Brain microvascular endothelial cell (primary cell): ENCODE measurements around the gene RHBDD1.

Experiments
- DNase-seq: peaks from one replicate; pipeline ENCODE4 v3.0.0-alpha.2; 2020
- H3K27ac ChIP-seq: fragments of 250-450 bp; sonication (Bioruptor Pico); 2 replicates; pipeline ENCODE4 v1.5.1; 2020; ENCODE audit warnings: mild to moderate bottlenecking, moderate library complexity
- H3K27me3 ChIP-seq: fragments of 250-450 bp; sonication (Bioruptor Pico); replicated peaks from 2 replicates; pipeline ENCODE4 v1.5.1; 2020; ENCODE audit warnings: mild to moderate bottlenecking
- H3K36me3 ChIP-seq: fragments of 250-450 bp; sonication (Bioruptor Pico); replicated peaks from 2 replicates; pipeline ENCODE4 v1.5.1; 2020; ENCODE audit warnings: mild to moderate bottlenecking
- H3K4me3 ChIP-seq: 2 replicates; pipeline ENCODE4 v1.5.1; 2011; ENCODE audit warnings: low read depth, mild to moderate bottlenecking, control low read depth, low read length, moderate library complexity
- CTCF ChIP-seq: IDR thresholded peaks from 2 replicates; pipeline ENCODE4 v1.5.1; 2011; ENCODE audit warnings: low read depth, mild to moderate bottlenecking, moderate library complexity, low read length, control low read depth, inconsistent platforms; ENCODE audit errors: missing control alignments
- in situ Hi-C: cut with HindIII; loops from 2 replicates; pipeline ENCODE4 v1.10.0; 2017; ENCODE audit warnings: low sequenced_read_pairs, low pct_ligation_motif_present

RHBDD1 gene

DNA sequence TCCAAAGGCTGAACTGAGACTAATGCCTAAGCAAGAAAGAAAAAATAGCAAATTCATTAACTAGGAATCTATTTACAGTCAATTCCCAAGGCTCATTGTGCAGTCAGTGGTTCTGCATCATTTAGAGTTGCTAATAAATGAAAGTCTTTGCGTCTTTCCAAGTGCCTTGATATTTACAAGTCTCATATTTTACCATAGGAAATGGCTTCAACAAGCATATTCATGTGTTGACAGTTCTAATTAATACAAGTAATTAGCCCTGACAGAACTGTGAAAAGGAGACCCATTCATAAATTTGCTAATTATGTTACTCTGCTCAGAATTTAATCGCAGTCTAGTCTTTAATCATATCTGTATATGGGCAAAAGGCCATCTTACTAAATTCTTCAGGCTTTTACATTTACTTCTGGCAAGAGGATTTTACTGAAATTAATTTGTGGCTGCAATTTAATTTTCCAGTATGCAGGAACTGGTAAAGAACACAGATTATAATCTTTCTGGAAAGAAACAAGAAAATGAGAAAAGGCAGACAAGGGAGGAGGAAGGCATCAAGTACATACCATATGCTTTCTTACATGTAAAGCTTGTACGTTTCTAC is 126.4 kb downstream of the RHBDD1 start:
- H3K27me3 ChIP-seq: no peaks in the 10 kb centered on the region
- no peak overlapping the region for H3K27ac ChIP-seq
- no peaks in the 10 kb centered on the region for H3K36me3 ChIP-seq
- TF ChIP-seq CTCF: no peak
- in situ Hi-C loops: no loop called here
- H3K4me3 ChIP-seq: no peak overlapping the region
- DNase-seq: no peak

DNA sequence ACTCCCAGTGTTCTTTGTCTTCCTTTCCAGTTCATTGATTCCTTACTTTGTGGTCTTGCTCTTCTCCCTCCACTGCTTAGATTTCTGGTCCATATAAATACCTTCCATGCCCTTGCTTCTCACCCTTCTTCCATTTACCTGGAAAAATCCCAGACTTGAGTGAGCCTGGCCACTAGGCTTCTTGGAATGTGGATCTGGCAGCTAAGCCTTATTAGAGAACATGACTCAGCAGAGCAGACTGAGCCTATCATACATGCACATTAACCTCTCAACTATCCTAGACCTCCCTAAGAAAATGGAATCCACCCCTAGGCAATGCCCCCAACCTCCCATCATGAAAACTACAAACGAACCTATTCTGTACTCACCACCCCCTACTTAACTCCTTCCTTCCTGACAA is 127.7 kb downstream of the RHBDD1 start:
- Histone ChIP-seq H3K4me3 (no peak overlapping the region), H3K27ac (no peak overlapping the region), H3K27me3 (no peaks in the 10 kb centered on the region), H3K36me3 (no peaks in the 10 kb centered on the region)
- no peak for TF ChIP-seq CTCF
- in situ Hi-C loops: no loop called here
- peak; percentile 31 for DNase-seq

DNA sequence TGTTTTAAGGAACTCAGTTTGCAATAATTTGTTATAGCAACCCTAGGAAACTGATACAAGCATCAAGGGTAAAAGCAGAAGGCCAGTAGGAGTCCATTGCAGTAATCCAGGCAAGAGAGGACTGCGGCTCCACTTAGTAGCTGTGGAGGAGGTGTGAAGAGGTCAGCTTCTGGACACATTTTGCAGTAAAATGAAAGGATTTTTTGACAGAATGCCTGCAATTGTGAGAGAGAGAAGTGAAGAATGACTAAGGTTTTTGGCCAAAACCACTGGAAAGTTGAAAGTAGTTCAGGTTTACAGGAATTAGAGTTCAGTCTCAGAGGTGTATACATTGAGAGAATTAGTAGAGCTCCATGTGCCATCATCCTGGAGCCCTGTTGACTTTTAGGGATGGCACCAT is 129.5 kb downstream of the RHBDD1 start:
- no peak overlapping the region for H3K27ac ChIP-seq
- in situ Hi-C loops: no loop called here
- no peak for TF ChIP-seq CTCF

DNA sequence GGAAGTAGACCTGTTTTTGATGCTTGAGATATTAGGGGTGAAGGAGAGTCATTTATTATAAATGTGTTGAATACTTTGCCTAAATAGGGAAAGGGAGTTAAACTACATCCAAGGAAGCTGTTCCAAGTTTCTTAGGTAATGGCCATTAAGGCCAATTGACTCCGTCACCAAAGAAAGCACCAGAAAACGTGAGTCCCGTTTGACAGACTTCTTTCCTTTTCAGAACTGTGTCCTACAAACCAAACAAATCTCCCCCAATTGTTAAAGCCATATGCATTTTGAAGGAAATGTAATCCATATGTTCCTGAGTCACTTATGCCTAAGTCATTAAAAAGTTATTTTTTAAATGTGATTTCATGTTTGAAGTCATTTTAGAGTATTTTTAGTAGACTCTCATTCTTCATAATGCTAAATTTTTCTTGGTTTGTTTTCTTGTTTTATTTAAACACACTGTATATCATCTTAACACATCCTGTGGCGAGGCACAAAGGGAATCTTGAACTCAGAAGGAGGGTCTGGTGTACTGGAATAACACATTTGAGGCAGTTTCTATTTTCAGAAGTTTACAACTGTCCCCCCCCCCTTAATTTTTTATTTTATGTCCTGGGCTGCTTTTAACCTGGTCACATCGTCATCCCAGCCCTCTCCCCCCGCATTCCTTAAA is 133.7 kb downstream of the RHBDD1 start:
- no peak for TF ChIP-seq CTCF
- Histone ChIP-seq H3K27me3 (no peaks in the 10 kb centered on the region), H3K27ac (no peak overlapping the region), H3K4me3 (no peak overlapping the region), H3K36me3 (no peaks in the 10 kb centered on the region)
- in situ Hi-C loops: no loop called here
- DNase-seq: no peak

More for the DNA sequence above, 129.5 kb downstream of the RHBDD1 start:
- Histone ChIP-seq H3K4me3 (no peak overlapping the region), H3K27me3 (no peaks in the 10 kb centered on the region), H3K36me3 (no peaks in the 10 kb centered on the region)
- no peak for DNase-seq

DNA sequence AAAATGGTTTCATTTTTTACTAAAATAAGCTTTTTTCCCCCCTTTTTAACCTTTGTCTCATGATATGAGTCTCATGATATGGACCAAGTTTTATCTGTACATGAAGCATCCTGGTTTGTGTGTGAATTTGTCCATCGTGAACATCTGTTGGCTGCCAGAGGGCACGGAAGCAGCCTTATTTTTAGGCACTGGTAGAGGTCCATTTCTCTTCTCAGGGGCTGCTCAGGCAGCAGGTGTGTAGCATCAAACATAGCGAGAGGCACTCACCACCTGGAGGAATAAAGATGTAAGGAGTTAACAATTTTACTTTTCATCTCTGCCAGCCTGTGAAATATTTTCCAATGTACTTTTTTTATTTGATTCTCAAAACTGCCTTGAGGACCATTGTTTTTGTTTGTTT is 134.5 kb downstream of the RHBDD1 start:
- no peaks in the 10 kb centered on the region for H3K27me3 ChIP-seq
- H3K27ac ChIP-seq: no peak overlapping the region
- no peak for TF ChIP-seq CTCF
- H3K4me3 ChIP-seq: no peak overlapping the region
- in situ Hi-C loops: no loop called here
- no peaks in the 10 kb centered on the region for H3K36me3 ChIP-seq
- no peak for DNase-seq

- TF ChIP-seq CTCF: no peak
- no peak overlapping the region for H3K4me3 ChIP-seq
- no peaks in the 10 kb centered on the region for H3K36me3 ChIP-seq
- H3K27me3 ChIP-seq: no peaks in the 10 kb centered on the region
- in situ Hi-C loops: no loop called here
- no peak for DNase-seq
- H3K27ac ChIP-seq: no peak overlapping the region
These were observed 135.2 kb downstream of the RHBDD1 start for GRCh38 chr2:226971084-226971483.
